ENCODE results near the gene SLC25A25.

DNA sequence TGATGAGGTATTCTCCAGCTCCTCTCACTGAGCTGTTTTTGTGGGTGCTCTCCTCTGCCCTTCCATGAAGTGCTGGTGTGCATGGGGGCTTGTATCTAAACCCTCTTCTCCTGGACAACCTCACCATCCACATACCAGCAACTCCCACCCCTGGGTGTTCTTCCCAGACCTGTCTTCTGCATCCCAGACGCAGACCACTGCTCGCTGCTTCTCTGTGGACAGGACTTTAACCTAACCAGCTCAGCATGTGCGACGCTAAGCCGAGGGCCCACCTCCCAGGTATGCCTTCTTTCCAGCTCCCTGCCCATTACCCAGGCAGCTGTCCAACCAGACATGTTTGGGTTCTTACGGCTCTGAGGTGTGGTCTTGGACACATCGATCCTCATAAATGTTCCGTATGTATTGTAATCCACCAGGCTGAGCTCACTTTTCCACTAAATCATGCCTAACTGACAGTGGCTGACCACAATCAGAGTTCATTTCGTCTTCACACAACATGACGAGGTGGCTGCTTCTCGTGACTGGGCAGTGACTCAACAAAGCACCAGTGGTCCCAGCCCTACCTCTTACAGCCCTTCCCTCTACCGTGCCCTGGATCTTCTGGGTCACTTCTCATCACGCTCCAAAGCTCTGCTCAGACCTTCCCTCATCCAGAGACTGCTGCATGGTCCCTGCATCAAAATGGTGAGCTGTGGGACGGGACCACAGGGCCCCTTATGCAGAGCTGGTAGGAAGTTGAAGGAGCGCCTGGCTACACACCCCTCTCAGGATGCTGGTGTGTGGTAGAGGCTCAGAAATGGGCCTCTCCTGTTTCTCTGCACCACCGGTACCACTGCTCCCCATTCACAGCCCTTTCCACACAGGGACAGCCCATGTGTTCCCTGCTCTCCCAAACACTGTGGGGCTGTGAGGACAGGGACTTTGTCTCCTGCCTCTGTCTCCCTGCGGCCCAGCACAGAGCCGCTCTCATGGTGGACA, 69.1 kb downstream of the SLC25A25 start:
- TF ChIP-seq, protein P1, sequence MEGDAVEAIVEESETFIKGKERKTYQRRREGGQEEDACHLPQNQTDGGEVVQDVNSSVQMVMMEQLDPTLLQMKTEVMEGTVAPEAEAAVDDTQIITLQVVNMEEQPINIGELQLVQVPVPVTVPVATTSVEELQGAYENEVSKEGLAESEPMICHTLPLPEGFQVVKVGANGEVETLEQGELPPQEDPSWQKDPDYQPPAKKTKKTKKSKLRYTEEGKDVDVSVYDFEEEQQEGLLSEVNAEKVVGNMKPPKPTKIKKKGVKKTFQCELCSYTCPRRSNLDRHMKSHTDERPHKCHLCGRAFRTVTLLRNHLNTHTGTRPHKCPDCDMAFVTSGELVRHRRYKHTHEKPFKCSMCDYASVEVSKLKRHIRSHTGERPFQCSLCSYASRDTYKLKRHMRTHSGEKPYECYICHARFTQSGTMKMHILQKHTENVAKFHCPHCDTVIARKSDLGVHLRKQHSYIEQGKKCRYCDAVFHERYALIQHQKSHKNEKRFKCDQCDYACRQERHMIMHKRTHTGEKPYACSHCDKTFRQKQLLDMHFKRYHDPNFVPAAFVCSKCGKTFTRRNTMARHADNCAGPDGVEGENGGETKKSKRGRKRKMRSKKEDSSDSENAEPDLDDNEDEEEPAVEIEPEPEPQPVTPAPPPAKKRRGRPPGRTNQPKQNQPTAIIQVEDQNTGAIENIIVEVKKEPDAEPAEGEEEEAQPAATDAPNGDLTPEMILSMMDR (IDR thresholded peaks at IDR 0.05): no peak
- TF ChIP-seq POLR2A (IDR thresholded peaks at IDR 0.05): peak; percentile 25

Data from prostate gland (tissue), 2 donors.